GM18520 (cell line): ENCODE data around the gene PPP1R37.

Source experiments
- ATAC-seq: cut with Tn5 transposase; IDR thresholded peaks from one replicate; pipeline ENCODE4 v1.9.1; 2021; ENCODE audit not compliant: unreplicated experiment

PPP1R37 gene

GRCh38 chr19:45113628-45114027, 20.6 kb downstream of the PPP1R37 start:
- ATAC-seq: no peak

- no peak for ATAC-seq
Measured at GRCh38 chr19:45114116-45114515, 21.1 kb downstream of the PPP1R37 start.

DNA sequence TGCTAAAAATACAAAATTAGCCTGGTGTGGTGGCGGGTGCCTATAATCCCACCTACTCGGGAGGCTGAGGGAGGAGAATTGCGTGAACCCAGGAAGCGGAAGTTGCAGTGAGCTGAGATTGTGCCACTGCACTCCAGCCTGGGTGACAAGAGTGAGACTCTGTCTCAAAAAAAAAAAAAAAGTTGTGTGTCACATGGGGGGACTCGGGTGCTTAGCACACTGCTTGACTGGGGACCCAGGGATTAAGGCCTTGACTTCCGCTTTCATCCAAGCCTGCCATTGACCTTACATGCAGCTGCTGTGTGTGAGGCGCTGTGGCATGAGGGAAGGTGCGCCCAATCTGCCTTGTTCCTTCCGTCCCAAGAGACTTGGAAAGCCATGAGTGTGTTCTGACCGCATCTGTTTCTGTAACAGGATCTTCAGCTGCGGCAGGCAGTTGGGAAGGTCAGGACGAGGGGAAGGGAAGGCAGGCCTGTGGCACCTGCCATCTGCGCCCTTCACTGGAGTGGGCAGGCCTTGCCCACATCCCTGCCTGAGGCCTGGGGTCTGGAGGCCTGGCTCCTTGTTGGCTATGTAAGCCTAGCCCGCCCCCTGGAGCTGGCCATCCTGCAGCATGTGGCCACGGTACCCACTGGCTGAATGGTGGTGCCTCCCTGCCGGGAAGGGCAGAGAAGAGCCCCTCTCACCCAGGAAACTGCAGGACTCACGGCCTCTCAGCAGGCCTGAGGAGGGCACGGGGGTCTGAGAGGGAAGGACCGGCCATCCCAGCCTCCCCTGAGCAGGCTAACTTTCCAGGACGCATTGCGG, 23.0 kb downstream of the PPP1R37 start:
- no peak for ATAC-seq

DNA sequence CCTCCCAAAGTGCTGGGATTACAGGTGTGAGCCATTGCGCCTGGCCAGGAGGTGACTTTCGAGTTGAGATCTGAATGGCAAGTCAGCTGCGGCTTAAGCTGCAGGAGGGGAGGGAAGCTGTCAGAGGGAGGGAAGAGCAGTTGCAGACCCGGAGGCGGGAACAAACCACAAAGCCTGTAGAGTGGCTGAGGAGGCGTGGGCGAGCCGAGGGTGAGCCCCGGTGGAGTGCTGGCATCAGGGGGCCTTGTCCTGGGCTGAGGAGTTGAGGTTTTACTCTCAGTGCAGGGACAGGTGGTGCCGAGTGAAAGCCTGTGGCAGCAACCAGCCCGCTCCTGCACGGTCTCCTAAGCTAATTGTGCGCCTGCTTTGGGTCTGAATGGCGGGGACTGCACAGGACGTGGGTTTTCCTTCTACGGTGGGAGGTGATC, 24.2 kb downstream of the PPP1R37 start:
- ATAC-seq: no peak

DNA sequence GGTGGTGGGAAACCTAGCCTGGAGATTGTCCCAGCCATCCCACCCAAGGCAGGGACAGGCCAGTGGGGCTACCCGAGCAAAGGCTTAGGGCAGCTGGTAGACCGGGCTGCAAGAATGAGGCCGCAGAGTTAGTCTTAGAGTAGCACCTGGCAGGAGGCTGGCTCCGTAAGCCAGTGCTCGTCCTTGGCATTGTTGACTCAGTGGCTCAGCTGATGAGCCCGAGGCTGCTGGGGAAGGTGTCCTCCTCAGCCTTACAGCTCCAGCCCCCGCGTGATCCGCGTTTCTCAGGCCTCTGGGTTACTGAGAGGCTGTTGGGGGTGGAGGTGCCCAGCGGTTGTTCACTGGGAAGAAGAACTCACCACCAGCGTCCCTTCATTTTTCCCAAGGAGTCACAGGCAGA, 24.7 kb downstream of the PPP1R37 start:
- no peak for ATAC-seq

- ATAC-seq: no peak
Measured at GRCh38 chr19:45118106-45118505, 25.1 kb downstream of the PPP1R37 start.

- ATAC-seq: peak; percentile 36
Measured at GRCh38 chr19:45118591-45119355, 25.8 kb downstream of the PPP1R37 start.

DNA sequence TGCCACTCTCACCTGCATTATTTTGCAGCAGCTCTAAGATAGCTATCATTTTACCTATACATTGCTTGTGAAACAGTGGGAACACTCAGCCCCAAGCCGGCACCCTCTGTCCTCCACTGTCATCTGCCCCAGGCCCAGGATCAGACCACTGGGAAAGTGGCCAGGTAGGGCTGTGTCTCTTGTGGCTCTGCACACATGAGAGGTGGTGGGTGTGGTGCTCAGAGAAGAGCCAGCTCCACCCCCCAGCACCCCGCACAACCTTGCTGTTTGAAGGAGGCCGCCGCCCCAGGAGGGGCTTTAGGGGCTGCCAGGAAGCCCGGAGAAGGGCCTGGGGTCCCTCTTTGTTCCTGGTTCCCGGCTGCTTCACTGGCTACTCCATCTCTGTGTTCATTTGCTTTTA, 26.6 kb downstream of the PPP1R37 start:
- ATAC-seq: no peak

DNA sequence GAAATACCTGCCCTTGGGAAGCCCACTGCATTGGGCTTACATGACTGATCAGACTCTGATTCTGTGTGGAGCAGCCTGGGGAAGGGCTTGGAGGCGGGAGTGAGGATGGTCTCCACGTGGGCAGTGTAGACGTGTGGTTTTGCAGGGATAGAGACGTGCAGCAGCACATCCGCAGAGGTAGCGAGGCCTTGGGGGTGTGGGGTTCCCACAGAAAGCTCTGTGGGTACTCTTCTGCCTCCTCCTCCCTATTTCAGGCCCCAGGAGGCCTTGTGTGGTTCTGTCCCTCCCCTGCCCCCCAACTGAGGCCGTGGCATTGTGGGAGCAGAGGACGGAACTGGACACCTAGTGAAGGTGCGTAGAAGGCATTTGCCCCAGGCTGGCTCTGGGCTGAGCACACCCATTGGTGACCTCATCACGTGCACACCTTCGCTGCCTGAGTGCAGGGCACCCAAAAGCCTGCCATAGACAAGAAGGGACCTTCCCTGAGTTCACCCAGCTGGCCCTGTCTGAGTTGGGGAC, 28.9 kb downstream of the PPP1R37 start:
- ATAC-seq: no peak

- no peak for ATAC-seq
Measured at GRCh38 chr19:45122832-45123231, 29.9 kb downstream of the PPP1R37 start.

DNA sequence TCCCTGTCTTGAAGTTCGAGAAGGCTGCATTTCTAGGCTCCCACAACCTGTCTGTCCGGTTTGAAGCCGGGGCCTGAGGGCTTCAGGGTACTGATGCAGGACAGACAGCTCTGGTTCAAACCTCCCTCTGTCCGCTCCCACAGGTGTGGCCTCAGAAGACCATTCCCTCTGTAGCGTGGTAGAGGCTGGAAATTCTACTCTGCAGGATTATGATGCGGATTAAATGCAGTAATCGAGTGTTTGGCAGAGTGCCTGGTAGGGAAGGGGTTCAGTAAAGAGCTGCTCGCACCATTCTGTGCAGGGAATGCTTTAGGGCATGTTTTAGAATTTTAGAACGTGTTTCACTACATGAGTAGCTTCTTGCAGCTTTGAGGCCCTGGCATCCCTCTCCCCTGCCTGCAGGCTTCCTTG, 30.5 kb downstream of the PPP1R37 start:
- ATAC-seq: no peak

DNA sequence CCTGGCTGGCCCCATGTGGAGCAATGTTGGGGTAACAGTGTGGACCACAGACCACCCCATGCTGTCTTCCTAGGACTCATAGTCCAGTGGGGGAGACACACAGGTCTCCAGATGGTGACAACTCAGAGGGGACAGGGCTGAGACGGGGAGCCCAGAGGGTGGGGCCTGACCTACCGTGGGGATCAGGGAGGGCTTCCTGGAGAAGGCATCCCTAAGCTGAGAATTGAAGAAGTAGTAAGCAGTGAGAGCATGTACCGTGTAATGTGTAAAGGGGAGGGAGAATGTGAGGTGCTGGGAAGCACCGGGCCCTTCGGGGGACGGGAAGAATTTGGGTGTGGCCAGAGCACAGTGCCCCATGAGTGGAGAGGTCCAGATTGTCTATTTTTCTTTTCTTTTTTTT, 31.0 kb downstream of the PPP1R37 start:
- ATAC-seq: no peak

DNA sequence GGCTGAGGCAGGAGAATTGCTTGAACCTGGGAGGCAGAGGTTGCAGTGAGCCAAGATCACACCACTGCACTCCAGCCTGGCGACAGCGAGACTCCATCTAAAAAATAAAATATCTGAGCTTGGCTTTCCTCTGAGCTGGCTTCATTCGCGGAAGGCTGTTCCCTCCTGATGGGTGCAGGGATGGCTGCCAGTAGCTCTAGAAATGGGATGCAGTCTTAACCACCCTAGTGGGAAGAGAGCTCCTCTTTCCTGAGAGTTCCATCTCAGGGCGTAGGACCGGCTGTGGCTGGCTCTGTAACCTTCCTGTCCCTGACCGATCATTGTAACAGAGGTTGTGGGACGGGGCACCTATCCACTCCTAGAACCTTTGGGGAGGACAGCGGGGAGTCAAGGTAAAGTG, 32.4 kb downstream of the PPP1R37 start:
- no peak for ATAC-seq

DNA sequence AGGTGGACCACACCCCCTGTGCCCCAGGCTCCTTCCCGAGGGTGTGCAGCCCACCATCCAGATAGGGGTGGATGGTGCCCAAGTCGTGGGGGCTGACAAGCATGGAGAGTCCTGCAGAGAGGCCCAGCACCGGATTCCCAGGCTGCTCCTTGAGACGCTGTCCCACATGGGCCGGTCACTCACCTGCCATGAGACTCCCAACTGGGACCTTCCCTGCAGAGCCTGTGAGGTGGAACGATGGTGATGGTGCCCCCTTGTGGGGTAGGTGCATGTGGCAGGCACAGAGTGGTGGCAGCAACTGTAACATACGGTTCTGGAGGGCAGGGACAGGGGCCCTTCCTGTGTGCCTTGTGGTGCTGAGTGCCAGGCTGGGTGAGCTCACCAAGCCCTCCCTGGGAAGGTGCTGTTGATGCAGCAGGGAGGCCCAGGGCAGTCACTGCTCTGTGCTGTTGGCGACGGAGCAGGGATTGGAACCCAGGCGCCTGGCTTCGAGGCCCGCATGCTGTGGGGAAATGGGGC, 33.1 kb downstream of the PPP1R37 start:
- ATAC-seq: no peak

DNA sequence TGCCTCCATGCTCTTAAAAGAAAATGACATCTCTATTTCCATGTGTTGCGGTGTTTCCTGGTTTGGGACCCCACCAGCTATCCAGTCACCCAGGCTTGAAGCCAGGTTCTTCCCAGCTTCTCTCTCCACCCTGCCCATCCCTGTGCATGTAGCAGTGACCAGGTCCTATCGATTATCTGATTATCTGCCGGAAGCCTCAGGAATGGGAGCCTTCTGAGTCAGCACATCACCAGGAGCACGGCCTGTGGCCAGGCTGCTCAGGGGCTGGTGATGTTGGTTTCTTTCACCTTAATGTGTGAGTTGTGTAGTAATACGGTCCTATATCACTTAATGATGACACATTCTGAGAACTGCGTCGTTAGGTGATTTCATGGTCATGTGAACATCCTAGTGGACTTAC, 33.7 kb downstream of the PPP1R37 start:
- ATAC-seq: no peak

GRCh38 chr19:45128146-45128545, 35.2 kb downstream of the PPP1R37 start:
- ATAC-seq: no peak

DNA sequence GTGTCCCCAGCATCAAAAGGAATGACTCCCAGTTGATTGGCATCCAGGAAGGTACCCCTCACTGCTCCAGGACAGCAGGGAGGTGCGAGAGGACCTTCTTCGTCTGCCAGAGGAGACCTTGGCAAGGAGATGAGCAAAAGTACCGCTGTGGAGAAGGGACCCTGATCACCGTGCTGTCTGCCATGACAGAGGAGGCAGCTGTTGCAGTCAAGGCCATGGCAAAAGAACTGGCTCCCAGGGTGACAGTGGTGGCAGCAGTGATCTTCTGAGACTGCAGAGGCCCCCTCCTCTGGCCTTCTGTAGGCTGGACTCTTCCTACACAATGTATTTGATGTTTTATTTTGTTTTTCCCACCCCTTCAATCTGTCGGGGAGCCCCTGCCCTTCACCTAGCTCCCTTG, 35.8 kb downstream of the PPP1R37 start:
- no peak for ATAC-seq

DNA sequence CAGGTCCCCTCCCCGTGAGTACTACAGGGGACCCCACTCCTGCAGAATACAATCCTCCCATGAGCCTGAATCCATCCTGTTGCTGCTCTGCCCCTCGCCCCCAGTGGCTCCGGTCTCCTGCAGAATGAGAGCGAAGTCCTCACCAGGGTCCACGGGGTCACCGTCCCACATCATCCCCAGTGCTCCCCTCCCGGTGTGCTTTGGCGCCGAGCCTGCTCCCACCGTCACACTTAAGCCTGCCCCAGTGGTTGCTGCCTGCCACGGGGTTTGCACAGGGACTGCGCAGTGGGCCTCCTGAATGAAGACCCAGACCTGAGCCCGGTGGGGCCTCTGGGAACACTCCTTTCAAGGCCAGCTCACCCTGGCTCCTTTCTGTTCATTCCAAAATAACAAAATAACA, 37.3 kb downstream of the PPP1R37 start:
- ATAC-seq: no peak

- ATAC-seq: no peak
Measured at GRCh38 chr19:45130888-45131615, 38.1 kb downstream of the PPP1R37 start.

- ATAC-seq: no peak
Measured at GRCh38 chr19:45133661-45134060, 40.7 kb downstream of the PPP1R37 start.

GRCh38 chr19:45135176-45135885, 42.4 kb downstream of the PPP1R37 start:
- ATAC-seq: no peak
